Central memory CD4-positive, alpha-beta T cell (primary cell): Measurements from ENCODE around the gene HOXA7.
A peak's percentile ranks its signal among the peaks of the same experiment; 100 is the strongest.

Experiments
- DNase-seq: peaks from one replicate; pipeline ENCODE4 v3.0.0; 2022

The HOXA7 gene

GRCh38 chr7:27193335-27194001, 37.0 kb upstream of the HOXA7 start:
- no peak for DNase-seq

GRCh38 chr7:27192546-27193334, 36.3 kb upstream of the HOXA7 start:
- no peak for DNase-seq

GRCh38 chr7:27191833-27192545, 35.5 kb upstream of the HOXA7 start:
- no peak for DNase-seq

- no peak for DNase-seq
These were observed 34.8 kb upstream of the HOXA7 start for GRCh38 chr7:27191161-27191731.

GRCh38 chr7:27189997-27190748, 33.7 kb upstream of the HOXA7 start:
- no peak for DNase-seq

- DNase-seq: no peak
These were observed 33.0 kb upstream of the HOXA7 start for GRCh38 chr7:27189295-27189996.

- DNase-seq: peak; percentile 44
These were observed 32.2 kb upstream of the HOXA7 start for GRCh38 chr7:27188386-27189294.

GRCh38 chr7:27187475-27188385, 31.3 kb upstream of the HOXA7 start:
- DNase-seq: no peak

GRCh38 chr7:27186668-27187474, 30.4 kb upstream of the HOXA7 start:
- DNase-seq: no peak

GRCh38 chr7:27185854-27186667, 29.6 kb upstream of the HOXA7 start:
- DNase-seq: no peak

- no peak for DNase-seq
These were observed 28.8 kb upstream of the HOXA7 start, which contains the start of gene HOXA11 for GRCh38 chr7:27185013-27185853. HOXA11 (minus strand) TSS chr7:27185232; CDS start chr7:27185144, 88 bp downstream.

GRCh38 chr7:27184337-27185012, 28.0 kb upstream of the HOXA7 start:
- DNase-seq: no peak

- DNase-seq: no peak
These were observed 27.3 kb upstream of the HOXA7 start for GRCh38 chr7:27183682-27184336.

- DNase-seq: no peak
These were observed 26.6 kb upstream of the HOXA7 start for GRCh38 chr7:27182861-27183681.
